Panc1 (cell line): ENCODE results near the gene CEACAM16. TPM values are rescaled to one million over a fixed set of nuclear protein-coding genes. Genes with fewer than 3 reads are reported as not detected.
"Not testable (repeated sequence)": the region's sequence is repeated elsewhere in the genome, so short reads cannot be mapped to it uniquely, and the experiment has no call there.

Experiments
- ATAC-seq: fragments of 200-7000 bp; cut with Tn5 transposase; 2 replicates; pipeline ENCODE4 v1.9.1; 2020; ENCODE audit warnings: mild to moderate bottlenecking, moderate library complexity
- BruUV-seq: library from RNA; stranded (reverse); fragments of 400-500 nt; replicated peaks from 2 replicates; lab custom pipeline; 2021; lab: Mats Ljungman, UMichigan
- CTCF ChIA-PET: fragments of 300-600 bp; sonication (Branson Sonifier 250); formaldehyde crosslinking; loops from one replicate; lab custom pipeline; 2022; ENCODE audit warnings: antibody characterized with exemption; lab: Charles Lee
- POLR2A ChIA-PET: fragments of 300-600 bp; sonication (Branson Sonifier 250); formaldehyde crosslinking; loops from one replicate; lab custom pipeline; 2022; ENCODE audit warnings: antibody characterized with exemption; lab: Charles Lee
- DNase-seq: peaks from one replicate; pipeline ENCODE4 v3.0.0-alpha.2; 2010; ENCODE audit warnings: low read depth, low spot score
- H3K27ac ChIP-seq: 2 replicates; pipeline ENCODE4 v1.5.1; 2011; ENCODE audit warnings: mild to moderate bottlenecking, low read length, inconsistent platforms
- H3K27me3 ChIP-seq: fragments of 200-500 bp; sonication (Bioruptor generic); 2 replicates; pipeline ENCODE4 v1.6.0; 2014; ENCODE audit warnings: low read length, inconsistent platforms; ENCODE audit not compliant: control insufficient read depth, insufficient read depth
- H3K36me3 ChIP-seq: fragments of 200-500 bp; sonication (Bioruptor generic); 2 replicates; pipeline ENCODE4 v1.5.1; 2014; ENCODE audit warnings: inconsistent platforms, mild to moderate bottlenecking, low read length, moderate library complexity; ENCODE audit not compliant: control insufficient read depth, insufficient read depth
- H3K4me1 ChIP-seq: 2 replicates; pipeline ENCODE4 v1.5.1; 2011; ENCODE audit warnings: inconsistent platforms, mild to moderate bottlenecking, low read length, moderate library complexity; ENCODE audit not compliant: control insufficient read depth, insufficient read depth
- H3K4me3 ChIP-seq, 2 experiments: 2 replicates each; pipeline ENCODE4 v1.5.1; 2011 to 2012; ENCODE audit warnings: low read depth in 2 of 2, low read length in 2 of 2, mild to moderate bottlenecking in 2 of 2, inconsistent platforms in 1 of 2, moderate library complexity in 1 of 2
- H3K9me3 ChIP-seq: fragments of 200-500 bp; sonication (Bioruptor generic); 2 replicates; pipeline ENCODE4 v1.5.1; 2014; ENCODE audit warnings: low read depth, mild to moderate bottlenecking, inconsistent platforms, low read length, moderate library complexity; ENCODE audit not compliant: control insufficient read depth, insufficient read depth
- CTCF ChIP-seq: fragments of 450-650 bp; IDR thresholded peaks from 2 replicates; pipeline ENCODE4 v1.5.1; 2017; ENCODE audit warnings: mild to moderate bottlenecking
- POLR2AphosphoS5 ChIP-seq: IDR thresholded peaks from 2 replicates; pipeline ENCODE4 v1.6.1; 2012; ENCODE audit warnings: mild to moderate bottlenecking, low read depth, low read length, moderate library complexity
- REST ChIP-seq, 2 experiments: IDR thresholded peaks; 2 replicates each; pipeline ENCODE4 v1.6.1; 2011 to 2012; ENCODE audit warnings: low read depth in 2 of 2, control low read depth in 1 of 2, low read length in 1 of 2, mild to moderate bottlenecking in 1 of 2, moderate library complexity in 1 of 2; ENCODE audit not compliant: insufficient read depth in 1 of 2
- SIN3A ChIP-seq: IDR thresholded peaks from 2 replicates; pipeline ENCODE4 v1.6.1; 2012; ENCODE audit warnings: low read depth, mild to moderate bottlenecking, low read length, moderate library complexity, borderline replicate concordance; ENCODE audit not compliant: insufficient read depth
- TCF7L2 ChIP-seq: IDR thresholded peaks from 2 replicates; pipeline ENCODE4 v1.6.1; 2011; ENCODE audit warnings: mild to moderate bottlenecking, low read depth, low read length, inconsistent platforms
- in situ Hi-C: cut with HindIII; loops from 2 replicates; pipeline ENCODE4 v1.10.0; 2016; ENCODE audit warnings: low sequenced_read_pairs, low pct_unique_long_range_greater_than_20kb
- intact Hi-C: fragments of 100-400 bp; cut with micrococcal nuclease; formaldehyde crosslinking; loops from one replicate; pipeline ENCODE4 v1.10.0; 2022; ENCODE audit not compliant: unreplicated experiment
- total RNA-seq: library from RNA; stranded (reverse); gene quantifications from one replicate; pipeline ENCODE4 v1.2.1, GENCODE V29; 2021; ENCODE audit not compliant: unreplicated experiment

CEACAM16 gene
- total RNA-seq, 1 experiment from 2014 or later, result not detected

GRCh38 chr19:44708940-44709339 is 10.0 kb downstream of the CEACAM16 start:
- H3K4me3 ChIP-seq, result no peak overlapping the region
- H3K9me3 ChIP-seq, result no peaks in the 10 kb centered on the region
- POLR2A ChIA-PET, result no interaction called here
- no peak for TF ChIP-seq SIN3A
- TF ChIP-seq POLR2AphosphoS5, result no peak
- no peak for TF ChIP-seq CTCF
- TF ChIP-seq TCF7L2, result no peak
- TF ChIP-seq REST (IDR thresholded peaks at IDR 0.05; ENCODE audit: insufficient read depth in 1 of 2, low read depth in 2 of 2, low read length in 1 of 2), result no peak
- intact Hi-C loops, result no loop called here
- H3K36me3 ChIP-seq, result no peaks in the 10 kb centered on the region
- H3K27ac ChIP-seq, result no peak overlapping the region
- ATAC-seq (no peak), DNase-seq (no peak)
- BruUV-seq, result no TSS peak
- no peaks in the 10 kb centered on the region for H3K27me3 ChIP-seq
- CTCF ChIA-PET, result no interaction called here
- in situ Hi-C loops, result no loop called here
- H3K4me1 ChIP-seq, result no peaks in the 10 kb centered on the region

GRCh38 chr19:44709434-44710266 is 10.7 kb downstream of the CEACAM16 start:
- ATAC-seq, result peak; percentile 30; the same call in 1 of the 2 replicates
- H3K9me3 ChIP-seq, intact Hi-C loops, H3K4me3 ChIP-seq, POLR2A ChIA-PET, H3K27me3 ChIP-seq, in situ Hi-C loops, H3K4me1 ChIP-seq, H3K36me3 ChIP-seq, DNase-seq, BruUV-seq: not testable (repeated sequence)
- CTCF ChIA-PET, result interaction anchor here (0.5 kb wide), 1 partner anchor 146 kb away, joined by 3 read pairs; no protein-coding TSS in a partner anchor
- peak overlapping the region; percentile 44; the same call in 1 of the 2 replicates for H3K27ac ChIP-seq

- Histone ChIP-seq H3K27me3 (no peaks in the 10 kb centered on the region), H3K9me3 (no peaks in the 10 kb centered on the region), H3K36me3 (no peaks in the 10 kb centered on the region), H3K4me3 (no peak overlapping the region), H3K4me1 (no peaks in the 10 kb centered on the region), H3K27ac (no peak overlapping the region)
- in situ Hi-C loops, result no loop called here
- ChIA-PET POLR2A (no interaction called here), CTCF (interaction anchor here (0.5 kb wide), 2 partner anchors 8 to 145 kb away, joined by 3 to 6 read pairs; no protein-coding TSS in a partner anchor)
- DNase-seq (no peak), ATAC-seq (no peak)
- no peak for TF ChIP-seq REST (IDR thresholded peaks at IDR 0.05; ENCODE audit: insufficient read depth in 1 of 2, low read depth in 2 of 2, low read length in 1 of 2)
- TF ChIP-seq SIN3A, result no peak
- no peak for TF ChIP-seq CTCF
- no peak for TF ChIP-seq POLR2AphosphoS5
- TF ChIP-seq TCF7L2, result no peak
- no TSS peak for BruUV-seq
- intact Hi-C loops, result no loop called here
These were observed 11.5 kb downstream of the CEACAM16 start for GRCh38 chr19:44710483-44710882.
